CD4-positive, alpha-beta T cell treated with Interleukin-2 at 100 ng/mL for 4 hours (primary cell): ENCODE results near the gene RD3L.
A peak's percentile ranks its signal among the peaks of the same experiment; 100 is the strongest.
"Not testable (repeated sequence)": the region's sequence is repeated elsewhere in the genome, so short reads cannot be mapped to it uniquely, and the experiment has no call there.

Experiments used
- DNase-seq: peaks from one replicate; pipeline ENCODE4 v3.0.0-alpha.2; 2020; ENCODE audit warnings: low spot score

The RD3L gene

DNA sequence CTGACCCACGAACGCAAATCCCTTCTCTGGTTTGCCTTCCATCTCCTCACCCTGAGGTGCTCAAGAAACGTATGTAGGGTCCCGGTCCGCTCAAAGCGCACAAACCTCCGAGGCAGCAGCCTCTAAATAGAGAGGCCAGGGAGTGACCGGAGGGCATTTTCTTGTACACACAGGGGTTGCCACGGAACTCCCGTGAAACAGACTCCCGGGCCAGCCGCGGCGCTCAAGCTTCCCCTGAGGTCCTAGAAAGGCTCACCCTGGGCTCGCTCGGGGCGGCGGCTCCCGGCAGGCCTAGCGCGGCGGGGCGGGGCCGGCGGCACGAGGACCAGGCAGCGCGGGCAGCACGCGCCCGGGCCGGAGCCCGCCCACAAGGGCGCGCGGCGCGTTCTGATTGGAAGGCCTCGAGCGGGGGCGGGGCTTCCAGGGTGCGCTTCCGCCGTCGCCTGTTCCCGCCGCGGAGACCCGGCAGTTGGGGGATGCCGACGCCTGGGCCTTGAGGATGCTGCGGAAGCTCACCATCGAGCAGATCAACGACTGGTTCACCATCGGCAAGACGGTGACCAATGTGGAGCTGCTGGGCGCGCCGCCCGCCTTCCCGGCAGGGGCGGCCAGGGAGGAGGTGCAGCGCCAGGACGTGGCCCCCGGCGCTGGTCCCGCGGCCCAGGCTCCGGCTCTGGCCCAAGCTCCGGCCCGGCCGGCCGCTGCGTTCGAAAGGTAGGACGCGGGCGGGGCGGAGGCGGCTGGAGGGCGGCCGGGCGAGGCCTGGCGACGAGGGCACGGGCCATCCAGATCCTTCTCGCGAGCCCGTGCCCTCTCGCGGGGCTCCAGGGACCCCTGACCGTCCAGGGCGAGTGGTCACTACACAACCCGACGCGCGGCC, 14.1 kb downstream of the RD3L start, which contains the start of gene TDRD9:
TSS of gene TDRD9 (plus strand) at position 446 of the 880 bp plus-strand sequence. CDS start at position 500, 54 bp downstream.
- no peak for DNase-seq

- DNase-seq: no peak
Observed at GRCh38 chr14:103927566-103927965, 14.8 kb downstream of the RD3L start.

- no peak for DNase-seq
Observed at GRCh38 chr14:103925316-103925715, 17.0 kb downstream of the RD3L start.

GRCh38 chr14:103923863-103924262, 18.5 kb downstream of the RD3L start:
- DNase-seq: no peak

DNA sequence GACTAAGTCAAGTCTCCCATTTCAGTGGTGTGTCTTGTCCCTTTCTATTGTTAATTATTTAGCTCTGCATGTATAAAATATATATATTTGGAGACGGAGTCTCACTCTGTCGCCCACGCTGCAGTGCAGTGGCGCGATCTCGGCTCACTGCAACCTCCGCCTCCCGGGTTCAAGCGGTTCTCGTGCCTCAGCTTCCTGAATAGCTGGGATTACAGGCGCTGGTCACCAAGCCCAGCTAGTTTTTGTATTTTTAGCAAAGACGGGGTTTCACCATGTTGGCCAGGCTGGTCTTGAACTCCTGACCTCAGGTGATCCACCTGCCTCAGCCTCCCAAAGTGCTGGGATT, 20.5 kb downstream of the RD3L start:
- not testable (repeated sequence) for DNase-seq

GRCh38 chr14:103920981-103921854, 21.1 kb downstream of the RD3L start:
- DNase-seq: peak; percentile 93

GRCh38 chr14:103916636-103917262, 25.6 kb downstream of the RD3L start:
- DNase-seq: no peak

- DNase-seq: no peak
Observed at GRCh38 chr14:103915616-103916015, 26.7 kb downstream of the RD3L start.

- DNase-seq: no peak
Observed at GRCh38 chr14:103910984-103911383, 31.3 kb downstream of the RD3L start.

DNA sequence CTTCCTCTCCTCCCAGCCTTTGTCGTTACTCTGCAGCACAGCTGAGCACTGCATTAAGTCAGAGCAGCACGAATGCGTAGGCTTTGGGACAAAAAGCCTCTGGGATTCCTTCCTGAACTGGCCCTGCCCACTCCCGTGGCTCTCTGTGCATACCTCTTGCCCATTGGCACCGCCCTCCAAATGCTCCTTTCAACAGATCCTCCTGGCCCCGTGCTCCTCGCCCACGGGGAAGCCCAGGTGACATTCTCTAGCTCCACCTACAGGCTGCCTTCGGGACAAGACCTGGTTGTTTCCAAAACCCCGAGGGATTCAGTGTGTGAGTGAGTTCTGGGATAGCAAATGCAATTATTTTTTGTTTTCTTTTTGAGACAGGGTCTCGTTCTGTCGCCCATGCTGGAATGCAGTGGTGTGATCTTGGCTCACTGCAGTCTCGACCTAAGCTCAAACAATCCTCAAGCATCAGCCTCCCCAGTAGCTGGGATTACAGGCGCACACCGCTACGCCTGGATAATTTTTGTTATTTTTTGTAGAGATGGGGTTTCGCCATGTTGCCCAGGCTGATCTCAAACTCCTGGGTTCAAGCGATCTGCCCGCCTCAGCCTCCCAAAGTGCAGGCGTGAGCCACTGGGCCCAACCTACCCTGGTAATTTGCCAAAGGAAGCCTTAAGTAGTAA, 31.9 kb downstream of the RD3L start:
- DNase-seq: peak; percentile 73

GRCh38 chr14:103909531-103910261, 32.6 kb downstream of the RD3L start:
- no peak for DNase-seq

DNA sequence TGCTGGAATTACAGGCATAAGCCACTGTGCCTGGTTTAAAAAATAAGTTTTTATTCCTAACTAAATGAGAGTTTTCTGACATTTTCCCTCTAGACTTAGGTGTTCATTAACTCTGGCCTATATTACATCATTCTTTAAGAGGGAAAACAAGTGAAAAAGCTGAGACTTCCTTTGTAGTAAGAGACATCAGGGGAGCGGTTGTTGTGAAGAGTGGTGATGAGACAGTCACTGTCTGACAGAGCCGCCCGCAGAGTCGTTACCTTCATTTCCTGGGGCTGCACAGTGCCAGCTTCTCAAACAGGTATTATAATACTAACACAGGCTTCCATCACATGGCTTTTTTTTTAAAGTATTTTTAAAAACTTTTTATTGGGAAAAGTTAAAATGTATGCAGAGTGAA, 33.7 kb downstream of the RD3L start:
- peak; percentile 42 for DNase-seq

DNA sequence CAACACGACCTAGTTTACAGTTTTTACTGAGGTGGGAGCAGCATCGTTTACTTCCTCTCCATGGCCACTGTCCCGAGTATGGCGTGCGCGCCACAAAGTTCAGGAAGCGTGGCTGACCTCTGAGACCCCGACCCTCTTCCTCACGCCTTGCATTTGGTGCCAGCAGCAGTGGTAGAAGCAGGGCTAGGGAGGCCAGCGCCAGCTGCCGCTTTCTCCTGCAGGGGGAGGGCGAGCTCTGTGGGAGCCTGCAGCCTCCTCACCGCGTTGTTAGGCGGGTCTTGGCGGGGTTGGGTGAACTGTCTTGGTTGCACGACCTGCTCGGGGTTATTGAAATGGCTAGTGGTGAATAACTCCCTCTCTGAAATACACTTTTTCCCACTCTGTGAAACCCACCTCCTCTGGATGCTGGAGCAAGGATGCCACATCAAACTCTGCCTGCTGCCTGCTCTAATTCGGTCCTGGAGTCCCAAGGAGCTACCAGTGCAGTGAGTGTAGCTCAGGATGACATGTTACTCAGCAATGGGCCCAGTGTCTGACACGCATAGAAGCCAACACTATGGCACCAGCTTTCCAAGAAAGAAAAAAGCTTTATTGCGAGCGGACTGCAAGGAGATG, 36.4 kb downstream of the RD3L start:
- peak; percentile 1 for DNase-seq

DNA sequence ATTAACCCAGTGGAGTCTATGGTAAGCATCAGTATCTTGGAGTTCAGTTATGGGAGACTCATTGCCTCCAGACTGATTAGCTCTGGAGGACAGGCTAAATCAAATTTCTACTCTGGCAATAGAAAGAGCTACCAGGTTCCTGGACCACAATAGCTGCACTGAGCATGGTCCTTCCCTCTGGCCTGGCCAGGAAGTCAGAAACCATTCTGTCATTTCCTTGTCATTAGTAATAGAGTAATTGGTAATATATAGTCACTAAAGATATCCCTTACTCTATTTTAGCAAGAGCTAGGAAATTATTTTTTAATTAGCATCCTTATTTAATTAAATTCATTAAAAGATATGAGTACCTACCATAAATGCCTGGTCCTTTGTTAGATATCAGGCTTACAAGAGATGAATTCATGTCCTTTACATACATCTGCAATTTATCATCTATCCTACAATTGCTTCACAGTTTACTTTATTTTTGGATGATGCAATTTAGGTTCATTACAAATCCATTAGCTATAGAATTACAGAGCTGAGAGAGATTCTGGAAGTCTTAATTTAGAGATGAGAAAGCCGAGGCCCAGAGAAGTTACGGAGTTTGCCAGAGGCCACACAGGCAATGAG, 37.7 kb downstream of the RD3L start:
- DNase-seq: no peak

DNA sequence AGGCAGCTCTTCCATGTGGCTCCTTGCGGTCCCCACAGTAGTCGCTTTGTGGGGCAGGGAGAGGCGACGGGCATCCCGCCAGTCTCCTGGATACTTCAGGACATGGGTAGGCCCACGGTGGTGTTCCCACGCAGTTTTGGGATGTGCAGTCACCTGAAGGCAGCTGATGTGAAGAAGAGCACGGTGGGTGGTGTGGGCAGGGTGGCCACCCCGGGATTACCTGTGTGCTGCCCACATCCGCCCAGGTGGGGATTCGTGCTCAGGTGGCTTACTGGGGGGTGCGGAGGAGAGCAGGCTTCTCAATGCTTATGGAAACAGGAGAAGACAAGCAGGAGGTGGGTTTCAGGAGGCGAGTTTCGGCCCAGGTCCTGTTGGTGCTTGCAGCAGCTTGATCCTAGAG, 42.5 kb downstream of the RD3L start:
- DNase-seq: no peak

DNA sequence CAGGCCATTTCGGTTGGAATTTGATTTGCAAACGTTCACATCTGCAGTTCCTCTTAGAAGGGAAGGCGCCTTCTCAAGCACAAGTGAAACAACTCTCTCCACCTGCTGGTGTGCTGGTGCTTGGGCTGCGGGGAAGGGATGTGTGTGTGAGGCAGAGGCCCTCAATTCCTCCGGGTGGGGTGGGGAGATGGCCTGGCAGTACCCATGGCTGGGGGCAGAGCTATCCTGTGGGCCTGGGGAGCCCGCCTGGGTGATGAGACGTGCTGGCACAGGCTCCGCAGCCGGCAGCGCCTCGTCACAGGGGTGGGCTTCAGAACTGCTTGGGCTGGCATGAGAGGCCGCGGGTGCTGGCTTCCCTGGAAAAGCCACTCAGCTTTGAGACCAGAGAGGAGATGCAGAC, 43.0 kb downstream of the RD3L start:
- DNase-seq: no peak

DNA sequence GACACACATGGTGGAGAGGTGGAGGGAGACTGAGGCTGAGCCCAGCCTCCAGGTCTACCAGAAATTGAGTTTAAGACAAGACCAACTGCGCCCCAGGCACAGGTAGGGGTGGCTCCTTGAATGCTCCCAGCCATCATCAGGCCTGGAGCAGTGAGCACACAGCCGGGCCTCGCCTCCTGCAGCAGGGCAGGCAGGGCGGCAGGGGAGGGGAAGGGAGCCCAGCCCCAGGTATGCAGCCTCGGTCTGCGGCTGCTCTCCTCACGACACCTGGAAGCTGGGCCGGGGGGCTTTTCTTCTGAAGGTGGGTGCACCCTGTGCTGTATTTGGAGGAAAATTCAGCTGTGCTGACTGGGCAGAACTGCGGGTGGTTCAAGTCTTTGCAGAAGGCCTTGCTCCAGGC, 43.6 kb downstream of the RD3L start:
- no peak for DNase-seq

DNA sequence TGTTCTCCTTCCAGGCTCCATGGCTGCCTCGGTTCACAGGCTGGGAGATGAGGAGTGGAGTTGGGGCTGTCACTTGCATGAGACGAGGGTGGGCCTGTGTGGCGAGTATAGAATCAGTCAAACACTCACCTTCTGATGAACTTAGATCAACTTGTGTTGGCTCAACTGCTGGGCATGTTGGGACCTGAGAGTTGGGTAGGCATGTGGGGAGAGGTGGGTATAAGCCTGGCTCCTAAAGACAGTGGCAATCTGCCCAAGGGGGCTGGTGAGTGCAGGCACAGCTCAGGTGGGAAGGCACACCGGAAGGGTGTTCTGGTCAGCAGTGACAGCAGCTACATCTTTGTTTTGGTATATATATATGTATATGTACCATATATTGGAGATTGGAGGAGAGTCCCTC, 44.1 kb downstream of the RD3L start:
- no peak for DNase-seq

- DNase-seq: no peak
Observed at GRCh38 chr14:103897075-103897947, 45.0 kb downstream of the RD3L start.
